HG02852 (cell line): ENCODE measurements around the gene MRPL2.
A peak's percentile ranks its signal among the peaks of the same experiment; 100 is the strongest.

ENCODE experiments used
- ATAC-seq: cut with Tn5 transposase; IDR thresholded peaks from one replicate; pipeline ENCODE4 v1.9.1; 2021; ENCODE audit warnings: mild to moderate bottlenecking, moderate library complexity; ENCODE audit not compliant: unreplicated experiment

MRPL2 gene

GRCh38 chr6:43059168-43060033 lies at the start of gene MRPL2, which contains the start of gene KLC4:
MRPL2 (minus strand) TSS chr6:43059434; CDS start chr6:43059381, 53 bp downstream.
KLC4 (plus strand) TSS chr6:43059631; CDS start chr6:43061336, 1,705 bp downstream.
- peak; percentile 88 for ATAC-seq

GRCh38 chr6:43107344-43108062 lies 48.3 kb upstream of the MRPL2 start:
- no peak for ATAC-seq

- ATAC-seq = no peak
Measured at GRCh38 chr6:43105538-43106222, 46.4 kb upstream of the MRPL2 start.

GRCh38 chr6:43103253-43103876 lies 44.1 kb upstream of the MRPL2 start:
- ATAC-seq = no peak

- ATAC-seq = no peak
Measured at GRCh38 chr6:43101497-43101896, 42.3 kb upstream of the MRPL2 start.

- no peak for ATAC-seq
Measured at GRCh38 chr6:43097502-43097901, 38.3 kb upstream of the MRPL2 start.

GRCh38 chr6:43097098-43097489 lies 37.9 kb upstream of the MRPL2 start:
- no peak for ATAC-seq

GRCh38 chr6:43096451-43097097 lies 37.3 kb upstream of the MRPL2 start:
- no peak for ATAC-seq

GRCh38 chr6:43095939-43096338 lies 36.7 kb upstream of the MRPL2 start:
- no peak for ATAC-seq

- ATAC-seq = no peak
Measured at GRCh38 chr6:43093436-43094289, 34.4 kb upstream of the MRPL2 start.

GRCh38 chr6:43092635-43093034 lies 33.4 kb upstream of the MRPL2 start:
- no peak for ATAC-seq

- ATAC-seq = no peak
Measured at GRCh38 chr6:43091436-43091991, 32.3 kb upstream of the MRPL2 start.

- ATAC-seq = no peak
Measured at GRCh38 chr6:43091020-43091419, 31.8 kb upstream of the MRPL2 start.

GRCh38 chr6:43090559-43090956 lies 31.3 kb upstream of the MRPL2 start:
- no peak for ATAC-seq

GRCh38 chr6:43089874-43090558 lies 30.8 kb upstream of the MRPL2 start:
- ATAC-seq = no peak

- no peak for ATAC-seq
Measured at GRCh38 chr6:43089467-43089866, 30.2 kb upstream of the MRPL2 start.

GRCh38 chr6:43088654-43089056 lies 29.4 kb upstream of the MRPL2 start:
- no peak for ATAC-seq

- no peak for ATAC-seq
Measured at GRCh38 chr6:43086022-43086658, 26.9 kb upstream of the MRPL2 start.
